ENCODE results near the gene NLRP7.

- TF ChIP-seq CTCF (IDR thresholded peaks at IDR 0.05) (no peak), POLR2A (IDR thresholded peaks at IDR 0.05) (no peak)
These were observed at the start of gene NLRP7 for GRCh38 chr19:54947381-54947780.

All from Peyer's patch (tissue), 4 donors.